Astrocyte of the spinal cord (primary cell): Measurements from ENCODE around the gene CAPN12.

ENCODE experiments used
- DNase-seq: peaks from one replicate; pipeline ENCODE4 v3.0.0; 2011; ENCODE audit warnings: low read depth, low spot score
- H3K4me3 ChIP-seq: 2 replicates; pipeline ENCODE4 v1.5.1; 2011; ENCODE audit warnings: low read depth, mild to moderate bottlenecking, low read length, moderate library complexity
- in situ Hi-C: cut with HindIII; loops from 2 replicates; pipeline ENCODE4 v1.10.0; 2017; ENCODE audit warnings: low sequenced_read_pairs
- TF ChIP-seq, protein P1 (sequence below): IDR thresholded peaks from 2 replicates; pipeline ENCODE4 v1.5.1; 2012; ENCODE audit warnings: low read depth, mild to moderate bottlenecking, low read length, inconsistent platforms

The CAPN12 gene

DNA sequence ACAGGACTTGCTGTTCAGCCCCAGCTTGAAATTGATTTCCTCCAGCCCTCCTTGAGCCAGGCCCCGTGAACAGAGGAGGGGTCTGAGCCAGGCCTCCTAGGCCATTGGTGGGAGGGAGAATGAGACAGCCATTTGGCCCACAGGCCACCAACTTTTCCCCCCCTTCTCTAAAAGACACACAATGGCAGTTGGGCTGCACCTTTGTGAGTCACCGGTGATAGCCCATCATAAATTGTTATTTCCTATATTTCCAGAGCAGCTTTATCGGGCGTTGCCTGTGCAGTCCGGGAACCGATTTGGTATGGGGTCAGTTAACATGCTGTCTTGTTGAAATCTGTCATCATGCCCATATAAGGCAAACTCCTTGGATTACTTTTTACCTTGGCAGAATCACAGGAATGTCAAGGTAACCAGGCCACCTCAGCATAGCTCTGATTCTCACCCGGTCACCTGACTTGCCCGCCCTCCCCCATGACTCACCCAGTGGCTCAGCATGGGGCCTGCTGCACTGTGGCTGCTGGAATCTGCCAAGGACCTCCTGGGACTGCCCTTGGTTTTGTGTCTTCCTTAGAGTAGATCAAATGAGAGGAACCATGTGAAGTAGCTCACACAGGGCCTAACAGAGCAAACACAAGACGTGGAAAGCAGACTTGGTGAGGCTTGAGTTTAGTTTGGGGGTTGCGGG is 60.7 kb downstream of the CAPN12 start:
- in situ Hi-C loops, result no loop called here
- no peak overlapping the region for H3K4me3 ChIP-seq
- TF ChIP-seq, protein P1, sequence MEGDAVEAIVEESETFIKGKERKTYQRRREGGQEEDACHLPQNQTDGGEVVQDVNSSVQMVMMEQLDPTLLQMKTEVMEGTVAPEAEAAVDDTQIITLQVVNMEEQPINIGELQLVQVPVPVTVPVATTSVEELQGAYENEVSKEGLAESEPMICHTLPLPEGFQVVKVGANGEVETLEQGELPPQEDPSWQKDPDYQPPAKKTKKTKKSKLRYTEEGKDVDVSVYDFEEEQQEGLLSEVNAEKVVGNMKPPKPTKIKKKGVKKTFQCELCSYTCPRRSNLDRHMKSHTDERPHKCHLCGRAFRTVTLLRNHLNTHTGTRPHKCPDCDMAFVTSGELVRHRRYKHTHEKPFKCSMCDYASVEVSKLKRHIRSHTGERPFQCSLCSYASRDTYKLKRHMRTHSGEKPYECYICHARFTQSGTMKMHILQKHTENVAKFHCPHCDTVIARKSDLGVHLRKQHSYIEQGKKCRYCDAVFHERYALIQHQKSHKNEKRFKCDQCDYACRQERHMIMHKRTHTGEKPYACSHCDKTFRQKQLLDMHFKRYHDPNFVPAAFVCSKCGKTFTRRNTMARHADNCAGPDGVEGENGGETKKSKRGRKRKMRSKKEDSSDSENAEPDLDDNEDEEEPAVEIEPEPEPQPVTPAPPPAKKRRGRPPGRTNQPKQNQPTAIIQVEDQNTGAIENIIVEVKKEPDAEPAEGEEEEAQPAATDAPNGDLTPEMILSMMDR, result no peak
- DNase-seq, result peak; percentile 97

DNA sequence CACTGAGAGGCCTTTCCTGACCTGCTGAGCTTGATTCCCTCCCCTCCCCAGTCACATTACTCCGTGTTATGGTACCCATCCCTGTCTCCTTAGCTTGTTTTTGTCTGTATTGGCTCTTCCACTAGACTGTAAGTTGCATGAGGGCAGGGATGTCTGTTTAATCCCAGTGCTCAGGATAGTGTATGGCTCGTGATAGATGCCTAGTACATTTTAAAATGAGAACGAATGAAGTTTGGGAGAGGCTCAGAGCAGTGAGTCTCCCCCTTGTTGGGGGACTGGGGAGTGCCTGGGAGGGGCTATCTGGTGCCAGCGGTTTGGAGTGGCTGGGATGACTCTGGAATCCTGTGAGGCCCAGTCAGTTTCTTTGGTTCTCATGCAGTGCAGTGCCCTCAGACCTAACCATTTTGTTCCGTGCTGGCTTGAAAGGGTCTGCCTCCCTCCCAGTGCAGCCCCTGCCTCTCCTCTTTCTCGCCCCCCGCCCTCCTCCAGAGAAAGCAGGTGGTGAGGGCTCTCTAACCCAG is 61.3 kb downstream of the CAPN12 start:
- in situ Hi-C loops, result no loop called here
- no peak for DNase-seq
- no peak overlapping the region for H3K4me3 ChIP-seq
- TF ChIP-seq, protein P1, result no peak

DNA sequence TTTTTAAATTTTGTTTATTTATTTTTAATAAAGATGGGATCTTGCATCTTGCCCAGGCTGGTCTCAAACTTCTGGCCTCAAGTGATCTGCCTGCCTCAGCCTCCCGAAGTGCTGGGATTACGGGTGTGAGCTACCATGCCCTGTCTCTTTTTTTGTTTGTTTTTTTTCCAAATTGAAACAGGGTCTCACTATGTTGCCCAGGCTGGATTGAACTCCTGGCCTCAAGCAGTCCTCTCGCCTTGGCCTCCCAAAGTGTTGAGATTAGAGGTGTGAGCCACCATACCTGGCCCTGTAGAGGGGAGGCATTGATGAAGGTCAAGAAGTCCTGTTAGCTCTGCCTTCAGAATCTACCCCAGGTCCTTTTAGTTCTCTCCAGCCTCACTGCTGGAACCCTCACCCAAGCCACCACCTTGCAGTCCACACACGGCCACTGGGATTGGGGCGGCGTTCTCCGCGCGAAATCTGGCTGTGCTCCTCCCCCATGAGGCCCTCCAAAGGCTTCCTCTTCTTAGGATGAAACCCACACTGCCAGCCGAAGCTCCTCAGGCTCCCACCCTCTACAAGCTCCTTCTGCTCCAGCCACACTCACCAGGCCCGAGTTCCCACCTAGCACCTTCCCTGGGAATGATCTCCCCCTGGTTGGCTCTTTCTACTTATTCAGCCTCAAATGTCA is 61.9 kb downstream of the CAPN12 start:
- in situ Hi-C loops, result no loop called here
- DNase-seq, result no peak
- TF ChIP-seq, protein P1, result no peak
- no peak overlapping the region for H3K4me3 ChIP-seq
